Muscle layer of colon (tissue), 2 donors: ENCODE results near the gene HSPBAP1.

Source experiments
- H3K27ac ChIP-seq: one replicate; pipeline ENCODE4 v1.7.0; 2013; ENCODE audit warnings: low read depth, mild to moderate bottlenecking, low read length, moderate library complexity
- H3K27me3 ChIP-seq, 2 donors: one replicate each; pipeline ENCODE4 v1.7.0; 2013; ENCODE audit warnings: low read length in 2 of 2, mild to moderate bottlenecking in 2 of 2; ENCODE audit not compliant: insufficient read depth in 2 of 2, control insufficient read depth in 1 of 2
- H3K36me3 ChIP-seq: one replicate; pipeline ENCODE4 v1.7.0; 2013; ENCODE audit warnings: mild to moderate bottlenecking, low read length; ENCODE audit not compliant: insufficient read depth
- H3K4me1 ChIP-seq: one replicate; pipeline ENCODE4 v1.7.0; 2013; ENCODE audit warnings: mild to moderate bottlenecking, low read length; ENCODE audit not compliant: insufficient read depth
- H3K4me3 ChIP-seq, 2 donors: one replicate each; pipeline ENCODE4 v1.7.0; 2013; ENCODE audit warnings: low read length in 2 of 2, low read depth in 1 of 2, mild to moderate bottlenecking in 1 of 2, moderate library complexity in 1 of 2
- H3K9ac ChIP-seq: one replicate; pipeline ENCODE4 v1.7.0; 2013; ENCODE audit warnings: low read length
- H3K9me3 ChIP-seq: one replicate; pipeline ENCODE4 v1.7.0; 2013; ENCODE audit warnings: mild to moderate bottlenecking, low read length
- donor health status: abdominal sarcoma.
- donor health status: Adenocarcinoma of cecum.

The HSPBAP1 gene

DNA sequence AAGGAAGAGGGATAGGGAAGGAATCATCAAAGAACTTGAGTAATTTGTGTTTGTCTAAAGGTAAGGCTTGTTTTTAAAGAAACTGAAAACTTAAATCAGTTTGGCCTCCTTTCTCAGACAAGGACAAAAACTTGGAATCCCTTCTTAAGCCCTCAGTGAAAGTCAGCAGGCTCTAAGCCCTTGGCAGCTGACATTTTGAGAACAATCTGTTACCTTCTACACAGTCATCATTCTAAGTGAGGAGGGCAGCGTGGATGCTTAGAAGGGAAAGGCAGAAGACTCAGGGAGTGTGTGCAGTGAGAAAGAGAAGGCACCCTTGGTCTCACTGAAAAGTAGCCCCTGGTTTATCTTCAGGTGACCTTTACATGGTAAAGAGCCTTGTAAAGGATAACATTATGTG, 10.8 kb downstream of the HSPBAP1 start:
- H3K27ac ChIP-seq: no peak overlapping the region

DNA sequence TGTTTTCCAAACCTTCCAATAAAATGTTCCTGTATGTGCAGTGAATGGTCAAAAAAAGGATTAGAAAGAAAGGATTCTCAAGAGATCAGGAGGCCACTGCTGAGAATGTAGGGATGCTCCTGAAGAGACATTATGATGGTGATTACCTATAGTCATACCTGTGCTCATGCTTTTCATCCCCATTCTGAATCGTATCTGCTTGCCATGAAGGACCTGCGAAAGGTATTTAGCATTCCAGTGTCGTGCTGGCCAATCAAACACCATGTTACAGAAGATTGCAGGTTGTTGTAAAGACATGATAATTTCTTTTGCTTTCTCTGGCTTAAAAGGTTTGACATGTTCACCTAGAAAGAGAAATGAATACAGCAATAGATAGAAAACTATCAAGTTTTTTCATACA, 16.1 kb downstream of the HSPBAP1 start:
- Histone ChIP-seq H3K4me3 (no peak overlapping the region), H3K9ac (no peak overlapping the region)

More for the DNA sequence above, 10.8 kb downstream of the HSPBAP1 start:
- no peak overlapping the region for H3K9ac ChIP-seq
- no peaks in the 10 kb centered on the region for H3K4me1 ChIP-seq
- no peak overlapping the region for H3K4me3 ChIP-seq
- H3K9me3 ChIP-seq: no peaks in the 10 kb centered on the region
- no peaks in the 10 kb centered on the region for H3K36me3 ChIP-seq
- H3K27me3 ChIP-seq: no peaks in the 10 kb centered on the region

DNA sequence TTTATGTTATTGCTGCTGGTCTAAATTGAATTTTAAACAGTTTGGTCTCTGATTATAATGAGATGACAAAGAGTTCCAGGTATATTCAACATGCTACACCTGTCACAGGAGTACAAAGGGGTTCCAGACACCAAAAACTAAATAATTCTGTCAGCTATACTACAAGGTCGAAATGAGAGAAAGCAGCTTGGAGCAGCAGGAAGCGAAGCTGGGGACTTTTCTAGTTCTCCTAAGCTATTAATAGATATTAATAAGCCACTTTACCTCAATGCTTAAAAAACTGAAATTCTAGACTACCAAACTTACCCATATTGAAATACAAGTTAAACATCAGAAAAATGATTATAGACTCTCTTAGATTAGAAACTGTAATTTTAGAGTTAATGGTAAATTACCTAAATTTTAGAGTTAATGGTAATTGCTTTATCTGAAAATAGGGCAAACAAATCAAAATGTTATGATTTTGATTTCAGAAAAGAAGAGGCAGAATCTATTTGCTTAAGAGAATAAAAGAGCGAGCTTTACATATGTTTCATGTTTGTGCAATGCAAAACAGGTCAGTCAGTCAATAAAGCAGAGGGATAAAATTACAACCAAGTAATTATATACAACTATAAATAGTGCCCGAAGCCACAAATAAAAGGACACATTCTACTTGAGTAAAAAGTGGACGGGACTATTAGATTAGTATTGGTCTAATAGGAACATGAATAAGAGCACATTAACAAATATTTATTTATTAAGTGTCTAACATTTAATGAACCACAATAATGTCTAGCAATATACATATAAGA, 16.8 kb downstream of the HSPBAP1 start:
- Histone ChIP-seq H3K4me3 (no peak overlapping the region), H3K9me3 (no peaks in the 10 kb centered on the region), H3K27me3 (no peaks in the 10 kb centered on the region), H3K4me1 (no peaks in the 10 kb centered on the region), H3K36me3 (peaks cover 4% of the 10 kb centered on the region), H3K9ac (no peak overlapping the region), H3K27ac (no peak overlapping the region)

More for the DNA sequence above, 16.1 kb downstream of the HSPBAP1 start:
- no peak overlapping the region for H3K27ac ChIP-seq
- no peaks in the 10 kb centered on the region for H3K9me3 ChIP-seq
- H3K36me3 ChIP-seq: peaks cover 4% of the 10 kb centered on the region
- H3K4me1 ChIP-seq: no peaks in the 10 kb centered on the region
- no peaks in the 10 kb centered on the region for H3K27me3 ChIP-seq

DNA sequence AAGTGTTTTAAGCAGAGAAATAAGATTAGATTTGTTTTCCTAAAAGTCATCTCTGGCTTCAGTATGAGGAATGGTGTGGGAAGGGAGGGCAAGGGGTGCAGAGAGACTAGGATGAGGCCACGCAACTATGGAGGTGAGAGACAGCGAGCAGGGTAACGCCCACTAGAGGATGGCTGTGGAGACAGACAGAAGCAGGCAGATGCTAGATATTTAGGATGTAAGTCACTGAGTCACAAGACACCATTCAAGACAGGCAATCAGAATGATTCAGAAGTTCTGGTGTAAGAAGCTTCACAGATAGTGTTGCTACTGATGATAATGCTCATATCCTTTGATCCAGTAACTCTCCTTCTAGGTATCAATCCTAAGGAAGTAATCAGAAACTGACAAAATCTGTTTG, 19.1 kb downstream of the HSPBAP1 start:
- Histone ChIP-seq H3K4me3 (no peak overlapping the region), H3K9ac (no peak overlapping the region), H3K9me3 (no peaks in the 10 kb centered on the region), H3K36me3 (peaks cover 4% of the 10 kb centered on the region), H3K4me1 (no peaks in the 10 kb centered on the region), H3K27me3 (no peaks in the 10 kb centered on the region), H3K27ac (no peak overlapping the region)

DNA sequence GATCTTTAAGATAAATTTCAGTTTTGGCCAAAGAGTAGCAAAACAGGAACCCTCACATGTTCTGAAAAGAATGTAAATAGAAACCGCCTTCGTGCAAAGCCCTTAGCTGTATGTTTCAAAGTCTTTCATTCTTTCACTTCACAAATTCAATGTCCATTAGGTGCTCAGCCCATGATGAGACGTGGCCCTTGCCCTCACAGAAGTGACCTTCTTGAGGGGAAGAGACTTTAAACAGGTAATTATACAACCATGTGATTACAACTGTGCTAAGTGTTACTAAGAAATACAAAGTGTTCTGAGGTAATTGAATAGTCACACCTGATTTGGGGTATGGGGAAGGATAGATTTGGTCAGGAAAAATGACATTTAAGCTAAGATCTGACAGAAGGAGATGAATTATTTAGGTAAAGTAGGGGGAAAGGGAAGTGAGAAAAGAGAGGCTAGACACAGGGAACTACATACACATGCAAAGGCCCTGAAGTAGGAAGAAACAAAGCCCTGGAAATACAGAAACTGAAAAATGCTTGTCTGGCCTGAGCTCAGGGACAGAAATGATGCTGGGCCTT, 19.6 kb downstream of the HSPBAP1 start:
- Histone ChIP-seq H3K36me3 (peaks cover 4% of the 10 kb centered on the region), H3K27me3 (no peaks in the 10 kb centered on the region), H3K4me3 (no peak overlapping the region), H3K27ac (no peak overlapping the region), H3K9me3 (no peaks in the 10 kb centered on the region), H3K4me1 (no peaks in the 10 kb centered on the region), H3K9ac (no peak overlapping the region)

DNA sequence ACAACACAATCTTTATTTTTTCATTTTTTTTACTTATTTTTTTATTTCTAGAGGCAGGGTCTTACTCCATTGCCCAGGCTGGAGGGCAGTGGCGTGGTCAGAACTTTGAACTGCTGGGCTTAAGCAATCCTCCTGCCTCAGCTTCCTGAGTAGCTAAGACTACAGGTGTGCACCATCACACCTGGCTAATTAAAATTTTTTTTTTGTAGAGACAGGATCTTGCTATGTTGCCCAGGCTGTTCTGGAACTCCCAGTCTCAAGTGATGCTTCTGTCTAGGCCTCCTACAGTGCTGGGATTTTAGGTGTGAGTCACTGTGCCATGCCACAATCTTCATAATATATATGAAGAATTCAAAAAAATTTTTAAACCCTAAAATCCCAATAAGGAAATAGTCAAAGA, 20.8 kb downstream of the HSPBAP1 start:
- peaks cover 5% of the 10 kb centered on the region for H3K4me1 ChIP-seq
- H3K9me3 ChIP-seq: no peaks in the 10 kb centered on the region
- peaks cover 4% of the 10 kb centered on the region for H3K36me3 ChIP-seq
- H3K4me3 ChIP-seq: no peak overlapping the region
- no peaks in the 10 kb centered on the region for H3K27me3 ChIP-seq
- no peak overlapping the region for H3K27ac ChIP-seq
- no peak overlapping the region for H3K9ac ChIP-seq

DNA sequence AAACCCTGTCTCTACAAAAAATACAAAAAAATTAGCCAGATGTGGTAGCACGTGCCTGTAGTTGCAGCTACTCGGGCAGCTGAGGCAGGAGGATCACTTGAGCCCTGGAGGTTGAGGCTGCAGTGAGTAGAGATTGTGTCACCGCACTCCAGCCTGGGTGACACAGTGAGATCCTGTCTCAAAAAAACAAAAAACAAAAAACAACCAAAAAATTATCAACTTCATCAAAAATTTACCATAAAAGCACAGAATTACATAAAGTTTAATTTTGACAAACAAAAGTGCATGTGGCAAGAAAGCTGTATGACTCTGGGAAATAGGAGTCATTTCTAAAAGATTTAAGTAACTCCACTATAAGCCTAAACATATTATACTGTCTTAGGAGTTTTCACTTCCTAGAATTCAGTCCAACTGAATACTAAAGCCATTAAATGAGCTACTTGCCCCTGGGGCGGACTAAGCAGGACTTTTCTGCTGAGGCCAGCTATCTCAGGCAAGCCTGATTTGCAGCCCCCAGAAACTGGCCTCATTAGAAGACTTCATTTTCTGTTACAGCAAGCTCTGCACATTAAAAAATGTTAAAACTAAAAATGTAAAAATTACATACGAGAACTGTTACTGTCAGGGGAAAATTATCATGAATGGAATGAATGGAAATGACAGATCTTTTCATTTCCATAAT, 23.0 kb downstream of the HSPBAP1 start:
- peaks cover 4% of the 10 kb centered on the region for H3K36me3 ChIP-seq
- no peak overlapping the region for H3K4me3 ChIP-seq
- peaks cover 5% of the 10 kb centered on the region for H3K4me1 ChIP-seq
- no peaks in the 10 kb centered on the region for H3K9me3 ChIP-seq
- H3K9ac ChIP-seq: no peak overlapping the region
- H3K27me3 ChIP-seq: no peaks in the 10 kb centered on the region
- no peak overlapping the region for H3K27ac ChIP-seq

DNA sequence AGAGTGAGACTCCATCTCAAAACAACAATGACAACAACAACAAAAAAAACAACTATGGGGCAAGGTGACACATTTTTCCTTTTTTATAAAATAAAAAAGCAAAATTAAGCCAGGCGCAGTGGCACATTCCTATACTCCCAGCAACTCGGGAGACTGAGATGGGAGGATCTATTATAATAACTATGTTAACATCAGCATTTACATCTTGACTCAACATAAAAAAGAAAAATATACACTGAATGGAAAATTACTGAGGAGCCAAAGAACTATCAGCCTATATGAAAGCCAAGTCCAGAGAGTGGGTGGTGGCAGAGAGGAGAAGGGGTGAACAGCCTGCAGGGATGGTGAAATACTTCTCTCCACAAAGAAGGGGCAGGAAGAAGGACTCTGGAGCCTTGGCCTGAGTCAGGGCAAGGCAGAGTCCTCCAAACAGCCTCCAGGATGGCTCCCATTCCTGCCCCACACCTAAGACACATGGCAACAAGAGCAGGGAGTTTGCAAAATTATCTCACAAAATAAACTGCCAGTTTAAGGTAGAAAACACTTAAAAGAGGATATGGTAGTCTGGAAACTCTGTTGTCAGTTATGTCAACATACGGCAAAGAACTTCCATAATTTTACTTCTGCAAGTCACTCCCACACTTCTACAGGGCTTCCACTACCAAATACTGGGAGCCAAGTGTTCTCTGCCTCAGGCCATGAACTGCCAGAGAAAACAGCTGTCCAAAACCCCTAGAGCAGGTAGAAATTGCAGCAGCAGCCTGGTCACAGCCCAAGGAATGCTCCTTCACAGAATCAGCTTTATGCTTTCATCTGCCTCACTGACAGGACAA, 25.9 kb downstream of the HSPBAP1 start:
- Histone ChIP-seq H3K27ac (no peak overlapping the region), H3K4me1 (peaks cover 5% of the 10 kb centered on the region), H3K9ac (no peak overlapping the region), H3K36me3 (no peaks in the 10 kb centered on the region), H3K9me3 (no peaks in the 10 kb centered on the region), H3K27me3 (no peaks in the 10 kb centered on the region), H3K4me3 (no peak overlapping the region)

DNA sequence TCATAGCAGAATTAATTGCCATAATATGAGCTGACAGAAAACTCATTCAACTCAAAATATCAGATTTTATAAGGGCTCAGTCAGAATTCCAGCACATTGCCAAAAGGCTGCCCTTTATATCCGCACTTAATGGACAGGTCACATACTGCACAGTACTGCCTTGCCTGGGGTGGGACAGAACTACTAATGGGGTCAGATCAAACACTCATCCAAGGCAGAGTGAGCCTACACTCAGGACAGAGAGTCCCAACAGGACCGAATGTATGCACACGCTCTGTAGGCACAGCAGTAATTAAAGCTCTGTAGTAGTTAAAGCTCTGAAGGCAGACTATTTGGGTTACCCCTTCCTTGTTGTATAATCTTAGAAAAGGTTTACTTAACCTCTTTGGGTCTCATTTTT, 27.2 kb downstream of the HSPBAP1 start:
- Histone ChIP-seq H3K36me3 (no peaks in the 10 kb centered on the region), H3K4me1 (peaks cover 5% of the 10 kb centered on the region), H3K27ac (no peak overlapping the region), H3K27me3 (no peaks in the 10 kb centered on the region), H3K9ac (no peak overlapping the region), H3K9me3 (no peaks in the 10 kb centered on the region), H3K4me3 (no peak overlapping the region)

DNA sequence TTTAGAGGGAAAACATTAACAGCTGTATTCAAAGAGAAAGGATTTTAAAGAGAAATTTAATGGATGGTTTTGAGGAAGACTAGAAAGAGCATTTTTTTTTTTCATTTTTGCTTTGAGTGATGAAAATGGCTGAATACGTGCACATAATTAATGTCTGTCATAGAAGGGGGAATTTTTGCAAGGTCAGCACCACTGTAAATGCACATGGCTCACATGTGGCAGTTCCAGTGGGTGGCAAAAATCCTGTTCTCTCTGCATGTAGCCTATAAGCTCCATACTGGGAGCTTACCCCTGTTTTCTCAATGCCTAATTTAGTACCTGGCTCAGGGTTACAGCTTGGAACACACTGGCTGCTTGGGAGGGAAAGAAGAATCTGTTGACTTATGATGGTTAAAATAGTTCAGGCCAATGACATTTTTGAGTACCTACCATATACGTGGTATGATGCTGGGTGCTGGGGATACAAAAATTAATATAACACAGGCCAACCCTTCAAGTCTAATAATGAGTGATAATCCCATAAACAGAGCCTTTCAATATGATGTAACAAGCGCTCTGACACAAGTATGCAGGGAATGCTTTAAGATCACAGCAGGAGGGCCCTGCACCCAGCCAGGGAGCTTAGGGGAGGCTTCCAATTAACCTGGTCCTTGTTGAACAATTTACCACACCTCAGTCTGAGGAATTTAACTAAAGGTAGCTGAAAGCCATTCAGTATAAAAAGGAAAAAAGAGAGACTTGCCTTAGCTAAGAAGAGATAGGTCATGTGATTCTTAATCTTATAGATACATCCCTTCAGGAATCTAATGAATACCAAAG, 33.0 kb downstream of the HSPBAP1 start:
- H3K36me3 ChIP-seq: no peaks in the 10 kb centered on the region
- no peaks in the 10 kb centered on the region for H3K4me1 ChIP-seq

More for the DNA sequence above, 33.0 kb downstream of the HSPBAP1 start:
- Histone ChIP-seq H3K27ac (no peak overlapping the region), H3K9me3 (no peaks in the 10 kb centered on the region), H3K27me3 (no peaks in the 10 kb centered on the region), H3K9ac (no peak overlapping the region), H3K4me3 (no peak overlapping the region)
